CMK (cell line): ENCODE results near the gene SYT8.

ENCODE experiments used
- DNase-seq: peaks from one replicate; pipeline ENCODE4 v3.0.0-alpha.2; 2010; ENCODE audit warnings: low read depth

SYT8 gene

GRCh38 chr11:1860108-1860507, 25.3 kb downstream of the SYT8 start:
- DNase-seq: no peak

DNA sequence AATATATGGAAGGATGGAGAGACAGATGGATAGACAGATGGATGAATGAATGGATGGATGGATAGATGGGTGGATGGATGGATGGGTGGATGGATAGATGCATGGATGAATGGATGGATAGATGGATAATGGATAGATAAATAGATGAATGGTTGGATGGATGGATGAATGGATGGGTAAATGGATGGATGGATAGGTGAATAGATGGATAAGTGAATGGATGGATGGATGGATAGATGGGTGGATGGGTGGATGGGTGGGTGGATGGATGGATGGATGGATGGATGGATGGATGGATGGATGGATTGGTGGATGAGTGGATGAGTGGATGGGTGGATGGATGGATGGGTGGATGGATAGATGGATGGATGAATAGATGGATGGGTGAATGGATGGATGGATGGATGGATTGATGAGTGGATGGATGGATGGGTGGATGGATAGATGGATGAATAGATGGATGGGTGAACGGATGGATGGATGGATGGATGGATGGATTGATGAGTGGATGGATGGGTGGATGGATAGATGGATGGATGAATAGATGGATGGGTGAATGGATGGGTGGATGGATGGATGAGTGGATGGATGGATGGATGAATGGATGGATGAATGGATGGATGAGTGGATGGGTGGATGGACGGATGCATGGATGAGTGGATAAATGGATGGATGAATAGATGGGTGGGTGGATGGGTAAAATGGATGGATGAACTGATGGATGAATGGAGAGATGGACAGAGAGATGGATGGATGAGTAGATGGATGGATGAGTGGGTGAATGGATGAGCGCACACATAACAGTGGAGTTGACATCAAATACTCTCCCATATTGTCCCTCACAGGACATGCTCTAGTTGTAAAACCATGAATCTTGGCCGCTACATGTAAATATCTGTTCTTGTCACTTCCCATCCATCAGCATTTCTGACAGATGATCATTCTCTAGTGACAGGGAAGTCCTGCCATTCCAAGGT, 26.9 kb downstream of the SYT8 start:
- DNase-seq: no peak

- DNase-seq: no peak
Measured at GRCh38 chr11:1862588-1863351, 28.0 kb downstream of the SYT8 start.

GRCh38 chr11:1863352-1864216, 28.8 kb downstream of the SYT8 start:
- no peak for DNase-seq

- no peak for DNase-seq
Measured at GRCh38 chr11:1864231-1864630, 29.4 kb downstream of the SYT8 start.

DNA sequence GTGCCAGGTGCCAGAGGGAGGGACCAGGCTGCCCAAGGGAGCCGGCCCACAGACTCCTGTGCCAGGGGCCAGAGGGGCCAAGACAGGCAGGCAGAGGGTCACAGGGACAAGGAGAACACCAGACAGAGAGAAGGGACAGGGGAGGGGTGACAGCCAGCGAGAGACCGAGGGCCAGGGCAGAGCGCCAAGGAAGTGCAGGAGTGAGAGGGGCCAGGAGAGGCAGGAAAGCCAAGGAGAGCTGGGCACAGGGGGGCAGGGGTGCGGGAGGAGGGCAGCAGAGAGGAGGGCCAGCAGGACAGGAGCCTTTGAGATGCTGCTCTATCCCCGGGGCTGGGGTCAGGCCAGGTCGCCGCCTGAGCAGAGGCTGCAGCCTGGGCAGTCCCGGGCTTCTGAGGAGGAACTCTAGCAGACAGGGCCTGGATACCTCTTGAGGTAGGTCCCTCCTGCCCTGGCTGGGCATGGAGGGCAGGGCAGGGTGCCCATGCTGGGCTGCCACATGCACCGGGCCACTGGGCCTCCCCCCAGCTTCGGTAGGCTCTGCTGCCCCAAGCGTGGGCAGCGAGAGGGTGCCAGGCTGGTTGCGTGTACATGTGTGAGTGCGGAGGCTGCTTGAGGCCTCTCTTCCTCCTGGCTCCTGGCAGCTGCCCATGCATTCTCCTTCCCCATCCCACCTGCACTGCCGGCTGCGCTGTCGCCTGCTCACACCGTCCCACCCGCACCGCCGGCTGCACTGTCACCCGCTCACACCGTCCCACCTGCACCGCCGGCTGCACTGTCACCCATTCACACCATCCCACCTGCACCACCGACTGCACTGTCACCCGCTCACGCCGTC, 30.3 kb downstream of the SYT8 start:
- DNase-seq: no peak

GRCh38 chr11:1866226-1866625, 31.4 kb downstream of the SYT8 start:
- DNase-seq: no peak

DNA sequence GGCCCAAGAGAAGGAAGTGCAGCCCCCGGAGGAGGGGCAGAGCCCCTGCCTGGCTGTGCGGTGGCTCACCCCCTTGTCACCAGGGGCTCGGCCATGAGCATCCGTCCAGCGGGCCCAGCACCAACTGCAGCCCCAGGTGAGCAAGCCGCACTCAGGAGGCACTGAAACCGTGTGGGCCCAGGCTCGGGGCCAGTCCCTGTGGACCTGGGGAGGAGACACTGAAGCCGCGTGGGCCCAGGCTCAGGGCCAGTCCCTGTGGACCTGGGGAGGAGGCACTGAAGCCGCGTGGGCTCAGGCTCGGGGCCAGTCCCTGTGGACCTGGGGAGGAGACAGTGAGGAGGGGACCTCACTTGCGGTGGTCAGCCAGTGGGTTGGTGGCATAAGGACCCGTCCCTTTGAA, 32.0 kb downstream of the SYT8 start:
- DNase-seq: no peak

- DNase-seq: no peak
Measured at GRCh38 chr11:1867381-1867780, 32.6 kb downstream of the SYT8 start.

GRCh38 chr11:1868056-1868635, 33.4 kb downstream of the SYT8 start:
- DNase-seq: no peak

- DNase-seq: no peak
Measured at GRCh38 chr11:1868636-1869291, 34.0 kb downstream of the SYT8 start.

- DNase-seq: no peak
Measured at GRCh38 chr11:1869427-1870325, 34.9 kb downstream of the SYT8 start.

- no peak for DNase-seq
Measured at GRCh38 chr11:1870326-1870696, 35.5 kb downstream of the SYT8 start.

- no peak for DNase-seq
Measured at GRCh38 chr11:1870721-1871466, 36.1 kb downstream of the SYT8 start.

DNA sequence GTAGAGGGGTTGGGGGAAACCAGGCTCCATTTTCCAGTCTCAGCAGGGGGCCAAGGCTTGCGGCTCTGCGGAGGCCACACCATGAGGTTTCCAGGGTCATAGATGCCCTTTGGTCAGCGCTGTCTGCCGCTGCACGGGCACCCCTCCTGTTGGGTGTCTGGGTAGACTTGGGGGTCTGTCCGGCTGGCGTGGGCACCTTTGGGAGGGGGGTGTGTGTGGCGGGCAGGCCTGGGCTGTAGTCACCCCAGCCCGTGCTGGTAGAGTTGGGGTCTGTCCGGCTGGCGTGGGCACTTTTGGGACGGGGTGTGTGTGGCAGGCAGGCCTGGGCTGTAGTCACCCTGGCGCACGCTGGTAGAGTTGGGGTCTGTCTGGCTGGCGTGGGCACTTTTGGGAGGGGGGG, 36.7 kb downstream of the SYT8 start:
- no peak for DNase-seq

DNA sequence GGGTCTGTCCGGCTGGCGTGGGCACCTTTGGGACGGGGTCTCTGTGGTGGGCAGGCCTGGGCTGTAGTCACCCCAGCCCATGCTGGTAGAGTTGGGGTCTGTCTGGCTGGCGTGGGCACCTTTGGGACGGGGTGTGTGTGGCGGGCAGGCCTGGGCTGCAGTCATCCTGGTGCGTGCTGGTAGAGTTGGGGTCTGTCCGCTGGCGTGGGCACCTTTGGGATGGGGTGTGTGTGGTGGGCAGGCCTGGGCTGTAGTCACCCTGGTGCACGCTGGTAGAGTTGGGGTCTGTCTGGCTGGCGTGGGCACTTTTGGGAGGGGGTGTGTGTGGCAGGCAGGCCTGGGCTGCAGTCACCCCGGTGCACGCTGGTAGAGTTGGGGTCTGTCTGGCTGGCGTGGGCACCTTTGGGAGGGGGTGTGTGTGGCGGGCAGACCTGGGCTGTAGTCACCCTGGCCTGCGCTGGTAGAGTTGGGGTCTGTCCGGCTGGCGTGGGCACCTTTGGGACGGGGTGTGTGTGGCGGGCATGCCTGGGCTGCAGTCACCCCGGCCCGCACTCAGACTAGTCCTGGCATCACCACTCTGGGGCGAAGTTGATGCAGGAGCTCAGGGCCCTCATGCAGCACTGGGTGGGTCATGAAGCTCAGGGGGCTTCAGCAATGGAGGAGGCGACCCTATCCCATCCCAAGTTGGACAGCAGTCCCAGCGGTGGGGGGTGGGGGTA, 37.6 kb downstream of the SYT8 start:
- no peak for DNase-seq

DNA sequence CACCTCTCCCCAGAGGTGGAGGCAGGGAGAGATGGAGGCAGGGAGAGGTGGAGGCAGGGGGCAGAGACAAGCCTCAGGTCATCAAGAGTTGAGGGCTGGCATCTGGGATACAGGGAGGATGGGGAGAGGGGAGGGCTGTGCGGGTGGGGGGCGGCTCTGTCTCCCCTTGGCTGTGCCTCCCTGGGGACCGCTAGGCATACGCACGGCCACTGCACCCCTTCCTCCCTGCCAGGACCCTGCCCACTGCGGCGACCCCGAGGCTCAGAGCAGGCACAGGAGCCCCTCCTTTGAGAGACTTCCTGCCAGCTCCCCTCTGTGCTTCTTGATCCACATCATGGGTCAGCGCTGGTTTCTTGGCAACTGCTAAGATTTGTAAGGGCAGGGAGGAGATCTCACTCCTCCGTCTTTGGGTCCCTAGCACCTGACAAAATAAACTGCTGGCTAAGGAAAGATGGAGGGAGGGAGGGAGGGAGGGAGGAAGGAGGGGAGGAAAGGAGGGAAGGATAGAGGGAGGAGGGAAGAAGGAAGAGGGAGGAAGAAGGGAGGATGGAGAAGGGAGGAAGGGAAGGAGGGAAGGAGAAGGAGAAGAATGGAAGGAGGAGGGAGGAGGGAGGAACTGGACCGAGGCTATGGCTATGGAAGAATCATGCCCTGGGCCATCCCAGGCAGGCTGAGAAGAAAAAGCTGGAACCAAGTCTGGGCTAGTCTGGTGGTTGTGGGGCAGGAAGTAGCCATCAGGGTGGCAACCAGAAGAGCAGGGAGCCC, 38.4 kb downstream of the SYT8 start:
- no peak for DNase-seq
